Suprapubic skin (tissue), 3 donors: Measurements from ENCODE around the gene BRINP3.

Experiments used
- POLR2AphosphoS5 ChIP-seq, 3 donors: sonication (generic); formaldehyde crosslinking; IDR thresholded peaks; one replicate each; pipeline ENCODE4 v1.6.1; 2017; ENCODE audit warnings: antibody characterized with exemption in 3 of 3
- TF ChIP-seq, protein P1 (sequence below), 2 donors: fragments of 200-600 bp in 1 of 2; fragments of 450-650 bp in 1 of 2; sonication (generic) in 1 of 2; IDR thresholded peaks; one replicate each; pipeline ENCODE4 v1.5.1; 2016 to 2019; ENCODE audit warnings: antibody characterized with exemption in 2 of 2, mild to moderate bottlenecking in 1 of 2, moderate library complexity in 1 of 2

GRCh38 chr1:190497565-190497964 is 19.9 kb upstream of the BRINP3 start:
- TF ChIP-seq POLR2AphosphoS5 (IDR thresholded peaks at IDR 0.05) = no peak
- TF ChIP-seq, protein P1, sequence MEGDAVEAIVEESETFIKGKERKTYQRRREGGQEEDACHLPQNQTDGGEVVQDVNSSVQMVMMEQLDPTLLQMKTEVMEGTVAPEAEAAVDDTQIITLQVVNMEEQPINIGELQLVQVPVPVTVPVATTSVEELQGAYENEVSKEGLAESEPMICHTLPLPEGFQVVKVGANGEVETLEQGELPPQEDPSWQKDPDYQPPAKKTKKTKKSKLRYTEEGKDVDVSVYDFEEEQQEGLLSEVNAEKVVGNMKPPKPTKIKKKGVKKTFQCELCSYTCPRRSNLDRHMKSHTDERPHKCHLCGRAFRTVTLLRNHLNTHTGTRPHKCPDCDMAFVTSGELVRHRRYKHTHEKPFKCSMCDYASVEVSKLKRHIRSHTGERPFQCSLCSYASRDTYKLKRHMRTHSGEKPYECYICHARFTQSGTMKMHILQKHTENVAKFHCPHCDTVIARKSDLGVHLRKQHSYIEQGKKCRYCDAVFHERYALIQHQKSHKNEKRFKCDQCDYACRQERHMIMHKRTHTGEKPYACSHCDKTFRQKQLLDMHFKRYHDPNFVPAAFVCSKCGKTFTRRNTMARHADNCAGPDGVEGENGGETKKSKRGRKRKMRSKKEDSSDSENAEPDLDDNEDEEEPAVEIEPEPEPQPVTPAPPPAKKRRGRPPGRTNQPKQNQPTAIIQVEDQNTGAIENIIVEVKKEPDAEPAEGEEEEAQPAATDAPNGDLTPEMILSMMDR (IDR thresholded peaks at IDR 0.05) = no peak
